Kidney (tissue), 14 donors: Measurements from ENCODE around the gene PTPRG. TPM values are rescaled to one million over a fixed set of nuclear protein-coding genes. Genes with fewer than 3 reads are reported as not detected.

Source experiments
- DNase-seq, 5 donors: peaks; one replicate each; pipeline ENCODE4 v3.0.0-alpha.2; 2013 to 2020
- FAIRE-seq: peaks from 2 replicates; lab custom pipeline; 2012; peaks lifted over from hg19 to GRCh38; lab: Jason Lieb, UNC
- H3K27ac ChIP-seq, 2 donors: one replicate each; pipeline ENCODE4 v1.7.0; 2013; ENCODE audit warnings: low read depth in 2 of 2, low read length in 2 of 2, inconsistent platforms in 1 of 2
- H3K27me3 ChIP-seq: one replicate; pipeline ENCODE4 v1.7.1; 2013; ENCODE audit warnings: low read length, inconsistent platforms; ENCODE audit not compliant: control insufficient read depth, insufficient read depth
- H3K36me3 ChIP-seq, 3 donors: one replicate each; pipeline versions ENCODE4 v1.7.0 to v1.7.1; 2013; ENCODE audit warnings: low read length in 3 of 3, control low read depth in 1 of 3, inconsistent platforms in 1 of 3; ENCODE audit not compliant: insufficient read depth in 3 of 3, control insufficient read depth in 2 of 3
- H3K4me1 ChIP-seq, 3 donors: one replicate each; pipeline versions ENCODE4 v1.7.0 to v1.7.1; 2013; ENCODE audit warnings: low read length in 3 of 3, inconsistent platforms in 1 of 3, low read depth in 1 of 3; ENCODE audit not compliant: control insufficient read depth in 2 of 3, insufficient read depth in 2 of 3
- H3K4me3 ChIP-seq, 3 donors: one replicate each; pipeline versions ENCODE4 v1.7.0 to v1.8.1; 2013; ENCODE audit warnings: low read length in 3 of 3, control low read depth in 1 of 3, inconsistent platforms in 1 of 3
- H3K9ac ChIP-seq, 3 donors: one replicate each; pipeline versions ENCODE4 v1.7.0 to v1.7.1; 2013; ENCODE audit warnings: low read length in 3 of 3, control low read depth in 1 of 3, inconsistent platforms in 1 of 3
- H3K9me3 ChIP-seq, 3 donors: one replicate each; pipeline versions ENCODE4 v1.7.0 to v1.7.1; 2013; ENCODE audit warnings: low read length in 3 of 3, control low read depth in 1 of 3, inconsistent platforms in 1 of 3; ENCODE audit not compliant: control insufficient read depth in 2 of 3, insufficient read depth in 1 of 3
- intact Hi-C: fragments of 100-400 bp; cut with DNase I; formaldehyde crosslinking; loops from one replicate; pipeline ENCODE4 v1.11.1; 2022
- polyA plus RNA-seq: library from polyadenylated mRNA; stranded (reverse); fragments of 350-450 nt; fragmentation: Illumina TruSeq; extraction: RNeasy Lipid Tissue Mini Kit (QIAGEN cat#74804); gene quantifications from one replicate; pipeline ENCODE4 v1.2.3, GENCODE V29; 2014; ENCODE audit warnings: low read depth, low replicate concordance; ENCODE audit not compliant: insufficient read depth
- total RNA-seq: library from RNA; stranded (reverse); fragmentation: NEBNext Ultra II Directional; extraction: Animal tissue kit (Norgen Biotek cat#: 25700); gene quantifications from one replicate; pipeline ENCODE4 v1.2.1, GENCODE V29; 2021
- TF ChIP-seq, protein P1 (sequence below): IDR thresholded peaks from 3 replicates; pipeline ENCODE4 v1.5.1; 2012; ENCODE audit warnings: mild to moderate bottlenecking, moderate library complexity, borderline replicate concordance; ENCODE audit not compliant: insufficient read depth; ENCODE audit errors: extremely low read depth
- donor health status: control.
- donor health status: control.
- donor health status: control.
- donor health status: control.
- donor health status: control.
- donor health status: DM: yes; HTN: yes; CAD: no.
- donor health status: Normal renal cell carcinoma (clear cell type).

The PTPRG gene
- total and polyA plus RNA-seq, 2 donors from 2014 or later: 9.2 to 154 TPM

DNA sequence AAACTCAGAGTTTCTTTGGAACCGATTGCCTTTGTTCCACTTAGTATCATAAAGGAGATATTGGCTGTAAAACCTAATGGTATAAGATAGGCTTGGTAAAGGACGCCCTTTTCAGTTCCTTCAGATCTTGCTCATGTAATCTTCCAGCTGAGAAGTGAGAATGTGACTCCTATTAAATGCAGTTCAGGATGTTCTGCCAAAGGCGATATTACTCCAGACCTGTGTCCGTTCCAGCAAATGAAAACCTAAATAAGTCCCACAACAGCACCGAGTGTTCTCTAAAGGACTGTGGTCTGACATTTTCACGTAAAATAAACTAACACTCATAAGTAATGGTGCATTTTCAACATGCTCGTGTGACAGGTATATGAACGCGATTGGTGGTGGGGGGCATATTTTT, 535.8 kb downstream of the PTPRG start:
- H3K27ac ChIP-seq: no peak overlapping the region
- H3K4me1 ChIP-seq: no peaks in the 10 kb centered on the region
- DNase-seq (no peak), FAIRE-seq (no peak)
- no peaks in the 10 kb centered on the region for H3K9me3 ChIP-seq
- TF ChIP-seq, protein P1, sequence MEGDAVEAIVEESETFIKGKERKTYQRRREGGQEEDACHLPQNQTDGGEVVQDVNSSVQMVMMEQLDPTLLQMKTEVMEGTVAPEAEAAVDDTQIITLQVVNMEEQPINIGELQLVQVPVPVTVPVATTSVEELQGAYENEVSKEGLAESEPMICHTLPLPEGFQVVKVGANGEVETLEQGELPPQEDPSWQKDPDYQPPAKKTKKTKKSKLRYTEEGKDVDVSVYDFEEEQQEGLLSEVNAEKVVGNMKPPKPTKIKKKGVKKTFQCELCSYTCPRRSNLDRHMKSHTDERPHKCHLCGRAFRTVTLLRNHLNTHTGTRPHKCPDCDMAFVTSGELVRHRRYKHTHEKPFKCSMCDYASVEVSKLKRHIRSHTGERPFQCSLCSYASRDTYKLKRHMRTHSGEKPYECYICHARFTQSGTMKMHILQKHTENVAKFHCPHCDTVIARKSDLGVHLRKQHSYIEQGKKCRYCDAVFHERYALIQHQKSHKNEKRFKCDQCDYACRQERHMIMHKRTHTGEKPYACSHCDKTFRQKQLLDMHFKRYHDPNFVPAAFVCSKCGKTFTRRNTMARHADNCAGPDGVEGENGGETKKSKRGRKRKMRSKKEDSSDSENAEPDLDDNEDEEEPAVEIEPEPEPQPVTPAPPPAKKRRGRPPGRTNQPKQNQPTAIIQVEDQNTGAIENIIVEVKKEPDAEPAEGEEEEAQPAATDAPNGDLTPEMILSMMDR: no peak
- no peak overlapping the region for H3K9ac ChIP-seq
- intact Hi-C loops: no loop called here
- H3K4me3 ChIP-seq: no peak overlapping the region
- no peaks in the 10 kb centered on the region for H3K36me3 ChIP-seq
- no peaks in the 10 kb centered on the region for H3K27me3 ChIP-seq

DNA sequence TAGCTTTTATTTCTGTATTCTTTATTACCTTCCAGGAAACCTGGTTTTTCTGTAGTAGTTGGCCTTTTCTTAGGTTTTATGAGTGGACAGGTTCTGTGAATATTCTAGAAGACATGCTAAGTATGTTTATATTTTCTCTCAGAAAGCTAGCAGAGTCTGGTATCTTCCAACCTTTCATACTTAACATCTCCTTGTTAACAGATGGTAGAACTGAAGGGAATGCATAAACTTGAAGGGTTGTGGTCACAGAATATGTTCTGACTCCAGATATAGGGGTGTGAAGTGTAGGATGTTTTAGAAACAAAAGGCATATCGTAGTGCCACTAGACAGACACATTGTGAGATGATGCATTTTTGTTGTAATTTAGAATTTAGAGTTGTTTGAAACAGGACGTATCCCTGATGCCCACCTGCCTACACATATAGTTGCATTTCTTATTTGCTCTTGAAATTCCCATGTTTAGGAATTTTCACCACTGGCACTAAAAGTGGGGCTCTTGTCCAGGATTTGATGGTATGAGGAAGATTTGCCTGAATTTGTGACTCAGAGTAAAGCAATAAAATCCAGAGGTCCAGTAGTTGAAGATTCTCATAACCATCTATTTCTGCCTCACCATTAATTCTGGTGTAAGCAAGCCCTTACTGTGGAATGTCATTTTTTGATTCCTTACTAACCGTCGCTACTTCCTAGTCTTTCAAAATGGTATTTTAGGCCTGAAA, 537.4 kb downstream of the PTPRG start:
- Histone ChIP-seq H3K36me3 (no peaks in the 10 kb centered on the region), H3K27me3 (no peaks in the 10 kb centered on the region), H3K4me1 (no peaks in the 10 kb centered on the region), H3K4me3 (no peak overlapping the region), H3K9me3 (no peaks in the 10 kb centered on the region), H3K27ac (no peak overlapping the region), H3K9ac (no peak overlapping the region)
- DNase-seq (no peak), FAIRE-seq (no peak)
- TF ChIP-seq, protein P1: no peak
- intact Hi-C loops: no loop called here

GRCh38 chr3:62100282-62100989, 539.1 kb downstream of the PTPRG start:
- Histone ChIP-seq H3K4me3 (no peak overlapping the region), H3K9ac (no peak overlapping the region), H3K27ac (no peak overlapping the region), H3K36me3 (no peaks in the 10 kb centered on the region), H3K4me1 (no peaks in the 10 kb centered on the region), H3K9me3 (no peaks in the 10 kb centered on the region), H3K27me3 (no peaks in the 10 kb centered on the region)
- no peak for FAIRE-seq
- intact Hi-C loops: no loop called here
- no peak for DNase-seq
- TF ChIP-seq, protein P1: no peak
